ES-I3 (cell line): Measurements from ENCODE around the gene WWOX.
"Not testable (repeated sequence)": the region's sequence is repeated elsewhere in the genome, so short reads cannot be mapped to it uniquely, and the experiment has no call there.

Source experiments
- H3K36me3 ChIP-seq: 2 replicates; pipeline ENCODE4 v1.6.1; 2013; ENCODE audit warnings: mild to moderate bottlenecking, low read length, control low read depth, moderate library complexity; ENCODE audit not compliant: insufficient read depth
- H3K4me1 ChIP-seq: 2 replicates; pipeline ENCODE4 v1.6.1; 2013; ENCODE audit warnings: mild to moderate bottlenecking, control low read depth, low read length; ENCODE audit not compliant: insufficient read depth
- H3K9ac ChIP-seq: 2 replicates; pipeline ENCODE4 v1.6.1; 2013; ENCODE audit warnings: low read depth, mild to moderate bottlenecking, low read length, moderate library complexity
- H3K9me3 ChIP-seq: 2 replicates; pipeline ENCODE4 v1.6.1; 2013; ENCODE audit warnings: mild to moderate bottlenecking, low read length, moderate library complexity; ENCODE audit not compliant: control insufficient read depth, insufficient read depth

WWOX gene

GRCh38 chr16:79217375-79218011, 1118.0 kb downstream of the WWOX start:
- H3K9me3 ChIP-seq = peaks cover 4% of the 10 kb centered on the region
- H3K36me3 ChIP-seq = no peaks in the 10 kb centered on the region

GRCh38 chr16:79218351-79218750, 1118.9 kb downstream of the WWOX start:
- H3K4me1 ChIP-seq = no peaks in the 10 kb centered on the region
- H3K9ac ChIP-seq = no peak overlapping the region
- H3K36me3 ChIP-seq = no peaks in the 10 kb centered on the region
- peaks cover 4% of the 10 kb centered on the region for H3K9me3 ChIP-seq

More at GRCh38 chr16:79217375-79218011, 1118.0 kb downstream of the WWOX start:
- Histone ChIP-seq H3K4me1 (no peaks in the 10 kb centered on the region), H3K9ac (no peak overlapping the region)

GRCh38 chr16:79225994-79226393, 1126.5 kb downstream of the WWOX start:
- not testable (repeated sequence) for H3K4me1 ChIP-seq, H3K9ac ChIP-seq, H3K9me3 ChIP-seq, H3K36me3 ChIP-seq

GRCh38 chr16:79229361-79229760, 1129.9 kb downstream of the WWOX start:
- H3K9me3 ChIP-seq = no peaks in the 10 kb centered on the region
- no peaks in the 10 kb centered on the region for H3K36me3 ChIP-seq
- no peaks in the 10 kb centered on the region for H3K4me1 ChIP-seq
- H3K9ac ChIP-seq = no peak overlapping the region

GRCh38 chr16:79245700-79246099, 1146.2 kb downstream of the WWOX start:
- H3K4me1 ChIP-seq, H3K36me3 ChIP-seq, H3K9ac ChIP-seq, H3K9me3 ChIP-seq: not testable (repeated sequence)

- H3K9ac ChIP-seq = no peak overlapping the region
- no peaks in the 10 kb centered on the region for H3K9me3 ChIP-seq
- no peaks in the 10 kb centered on the region for H3K36me3 ChIP-seq
- H3K4me1 ChIP-seq = peaks cover 4% of the 10 kb centered on the region
Observed at GRCh38 chr16:79247386-79247785, 1147.9 kb downstream of the WWOX start.

- Histone ChIP-seq H3K36me3 (no peaks in the 10 kb centered on the region), H3K4me1 (peaks cover 4% of the 10 kb centered on the region), H3K9ac (no peak overlapping the region), H3K9me3 (no peaks in the 10 kb centered on the region)
Observed at GRCh38 chr16:79248351-79248750, 1148.9 kb downstream of the WWOX start.

- H3K9me3 ChIP-seq = no peaks in the 10 kb centered on the region
Observed at GRCh38 chr16:79250502-79251098, 1151.1 kb downstream of the WWOX start.

GRCh38 chr16:79253100-79253631, 1153.7 kb downstream of the WWOX start:
- Histone ChIP-seq H3K9ac (no peak overlapping the region), H3K4me1 (no peaks in the 10 kb centered on the region), H3K9me3 (no peaks in the 10 kb centered on the region), H3K36me3 (no peaks in the 10 kb centered on the region)

More at GRCh38 chr16:79250502-79251098, 1151.1 kb downstream of the WWOX start:
- Histone ChIP-seq H3K36me3 (no peaks in the 10 kb centered on the region), H3K9ac (no peak overlapping the region), H3K4me1 (peaks cover 4% of the 10 kb centered on the region)

- Histone ChIP-seq H3K9ac (no peak overlapping the region), H3K4me1 (no peaks in the 10 kb centered on the region), H3K9me3 (no peaks in the 10 kb centered on the region), H3K36me3 (no peaks in the 10 kb centered on the region)
Observed at GRCh38 chr16:79257953-79258490, 1158.6 kb downstream of the WWOX start.

- not testable (repeated sequence) for H3K9ac ChIP-seq, H3K36me3 ChIP-seq, H3K9me3 ChIP-seq, H3K4me1 ChIP-seq
Observed at GRCh38 chr16:79260890-79261289, 1161.4 kb downstream of the WWOX start.

GRCh38 chr16:79261481-79261940, 1162.1 kb downstream of the WWOX start:
- Histone ChIP-seq H3K9me3 (no peaks in the 10 kb centered on the region), H3K36me3 (no peaks in the 10 kb centered on the region), H3K4me1 (no peaks in the 10 kb centered on the region), H3K9ac (no peak overlapping the region)

- Histone ChIP-seq H3K9me3 (no peaks in the 10 kb centered on the region), H3K4me1 (no peaks in the 10 kb centered on the region), H3K36me3 (no peaks in the 10 kb centered on the region), H3K9ac (no peak overlapping the region)
Observed at GRCh38 chr16:79261944-79262552, 1162.6 kb downstream of the WWOX start.
